ENCODE measurements around the gene BBS4. TPM values are rescaled to one million over a fixed set of nuclear protein-coding genes. Genes with fewer than 3 reads are reported as not detected.
A peak's percentile ranks its signal among the peaks of the same experiment; 100 is the strongest.

BBS4 gene
- total and polyA plus RNA-seq, 9 of the 15 experiments (the other 6 are each of a cell fraction or from before 2014, with no cell fraction given) = 25.1 to 80.7 (median 38.9) TPM

- TF ChIP-seq ETS2 (tag; IDR thresholded peaks at IDR 0.05; ENCODE audit: borderline replicate concordance, poor library complexity, severe bottlenecking) (no peak), ETS1 (conservative IDR thresholded peaks at IDR 0.05; ENCODE audit: control insufficient read depth, low read depth, low read length) (peak; percentile 84), BRD9 (IDR thresholded peaks at IDR 0.05; ENCODE audit: low read depth, partially characterized antibody) (peak; percentile 44), TBP (optimal IDR thresholded peaks at IDR 0.05; ENCODE audit: low read depth, low read length) (peak; percentile 76), ZBTB2 (IDR thresholded peaks at IDR 0.05) (peak; percentile 47; the same call in 1 of the 2 replicates), KDM5B (IDR thresholded peaks at IDR 0.05; ENCODE audit: insufficient replicate concordance, low read depth, low read length) (peak; percentile 85), ZNF395 (CRISPR knock-in tag; IDR thresholded peaks at IDR 0.05) (0 out of 2 replicates have a peak, but pooled peaks have one; percentile 37), PHF20 (IDR thresholded peaks at IDR 0.05; ENCODE audit: partially characterized antibody) (peak; percentile 98)
- TF ChIP-seq, protein P1, sequence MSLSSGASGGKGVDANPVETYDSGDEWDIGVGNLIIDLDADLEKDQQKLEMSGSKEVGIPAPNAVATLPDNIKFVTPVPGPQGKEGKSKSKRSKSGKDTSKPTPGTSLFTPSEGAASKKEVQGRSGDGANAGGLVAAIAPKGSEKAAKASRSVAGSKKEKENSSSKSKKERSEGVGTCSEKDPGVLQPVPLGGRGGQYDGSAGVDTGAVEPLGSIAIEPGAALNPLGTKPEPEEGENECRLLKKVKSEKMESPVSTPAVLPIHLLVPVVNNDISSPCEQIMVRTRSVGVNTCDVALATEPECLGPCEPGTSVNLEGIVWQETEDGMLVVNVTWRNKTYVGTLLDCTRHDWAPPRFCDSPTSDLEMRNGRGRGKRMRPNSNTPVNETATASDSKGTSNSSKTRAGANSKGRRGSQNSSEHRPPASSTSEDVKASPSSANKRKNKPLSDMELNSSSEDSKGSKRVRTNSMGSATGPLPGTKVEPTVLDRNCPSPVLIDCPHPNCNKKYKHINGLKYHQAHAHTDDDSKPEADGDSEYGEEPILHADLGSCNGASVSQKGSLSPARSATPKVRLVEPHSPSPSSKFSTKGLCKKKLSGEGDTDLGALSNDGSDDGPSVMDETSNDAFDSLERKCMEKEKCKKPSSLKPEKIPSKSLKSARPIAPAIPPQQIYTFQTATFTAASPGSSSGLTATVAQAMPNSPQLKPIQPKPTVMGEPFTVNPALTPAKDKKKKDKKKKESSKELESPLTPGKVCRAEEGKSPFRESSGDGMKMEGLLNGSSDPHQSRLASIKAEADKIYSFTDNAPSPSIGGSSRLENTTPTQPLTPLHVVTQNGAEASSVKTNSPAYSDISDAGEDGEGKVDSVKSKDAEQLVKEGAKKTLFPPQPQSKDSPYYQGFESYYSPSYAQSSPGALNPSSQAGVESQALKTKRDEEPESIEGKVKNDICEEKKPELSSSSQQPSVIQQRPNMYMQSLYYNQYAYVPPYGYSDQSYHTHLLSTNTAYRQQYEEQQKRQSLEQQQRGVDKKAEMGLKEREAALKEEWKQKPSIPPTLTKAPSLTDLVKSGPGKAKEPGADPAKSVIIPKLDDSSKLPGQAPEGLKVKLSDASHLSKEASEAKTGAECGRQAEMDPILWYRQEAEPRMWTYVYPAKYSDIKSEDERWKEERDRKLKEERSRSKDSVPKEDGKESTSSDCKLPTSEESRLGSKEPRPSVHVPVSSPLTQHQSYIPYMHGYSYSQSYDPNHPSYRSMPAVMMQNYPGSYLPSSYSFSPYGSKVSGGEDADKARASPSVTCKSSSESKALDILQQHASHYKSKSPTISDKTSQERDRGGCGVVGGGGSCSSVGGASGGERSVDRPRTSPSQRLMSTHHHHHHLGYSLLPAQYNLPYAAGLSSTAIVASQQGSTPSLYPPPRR (CRISPR knock-in tag; IDR thresholded peaks at IDR 0.05; ENCODE audit: borderline replicate concordance) = 0 out of 2 replicates have a peak, but pooled peaks have one; percentile 59
- TF ChIP-seq, protein P2, sequence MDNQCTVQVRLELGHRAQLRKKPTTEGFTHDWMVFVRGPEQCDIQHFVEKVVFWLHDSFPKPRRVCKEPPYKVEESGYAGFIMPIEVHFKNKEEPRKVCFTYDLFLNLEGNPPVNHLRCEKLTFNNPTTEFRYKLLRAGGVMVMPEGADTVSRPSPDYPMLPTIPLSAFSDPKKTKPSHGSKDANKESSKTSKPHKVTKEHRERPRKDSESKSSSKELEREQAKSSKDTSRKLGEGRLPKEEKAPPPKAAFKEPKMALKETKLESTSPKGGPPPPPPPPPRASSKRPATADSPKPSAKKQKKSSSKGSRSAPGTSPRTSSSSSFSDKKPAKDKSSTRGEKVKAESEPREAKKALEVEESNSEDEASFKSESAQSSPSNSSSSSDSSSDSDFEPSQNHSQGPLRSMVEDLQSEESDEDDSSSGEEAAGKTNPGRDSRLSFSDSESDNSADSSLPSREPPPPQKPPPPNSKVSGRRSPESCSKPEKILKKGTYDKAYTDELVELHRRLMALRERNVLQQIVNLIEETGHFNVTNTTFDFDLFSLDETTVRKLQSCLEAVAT (IDR thresholded peaks at IDR 0.05) = peak in 1 of 2 experiments; percentile 77; a peak in 1 of 4 replicates
Observed at GRCh38 chr15:72783640-72784455, 97.8 kb downstream of the BBS4 start, which contains the start of gene ADPGK (continued).

Measured in K562 (cell line).